GM23338 (cell line): ENCODE data around the gene USP35. TPM values are rescaled to one million over a fixed set of nuclear protein-coding genes. Genes with fewer than 3 reads are reported as not detected.

ENCODE experiments used
- polyA plus RNA-seq: library from polyadenylated mRNA; unstranded; fragments of >200 nt; fragmentation: Nextera tagmentation; extraction: Ambion mirVana; gene quantifications from 2 replicates; pipeline ENCODE4 v1.2.1, GENCODE V29; 2016
- total RNA-seq: library from RNA; depleted of rRNA; stranded (reverse); fragments of >200 nt; shearing (Covaris generic); gene quantifications from 2 replicates; pipeline ENCODE4 v1.2.3, GENCODE V29; 2014; rRNA removed

The USP35 gene
- total and polyA plus RNA-seq, 2 experiments from 2014 or later, result 2.5 to 10.7 TPM

Other genes with a start within 250 kb of the USP35 start
- 47.6 TPM in 2 replicates for gene INTS4, start 194.3 kb upstream of the USP35 start, total RNA-seq
- gene INTS4, start 194.3 kb upstream of the USP35 start, polyA plus RNA-seq, result 24.6 and 27.2 TPM in 2 replicates
- gene KCTD14, start 165.6 kb upstream of the USP35 start, total RNA-seq, result 14.2 and 19.1 TPM in 2 replicates
- 5.9 and 8.4 TPM in 2 replicates for gene KCTD14, start 165.6 kb upstream of the USP35 start, polyA plus RNA-seq
- gene THRSP, start 125.1 kb upstream of the USP35 start, total RNA-seq, result not detected in 2 replicates
- not detected in 2 replicates for gene THRSP, start 125.1 kb upstream of the USP35 start, polyA plus RNA-seq
- gene NDUFC2, start 109.1 kb upstream of the USP35 start, total RNA-seq, result 122 and 174 TPM in 2 replicates
- 711 and 755 TPM in 2 replicates for gene NDUFC2, start 109.1 kb upstream of the USP35 start, polyA plus RNA-seq
- 89.0 and 94.3 TPM in 2 replicates for gene ALG8, start 49.3 kb upstream of the USP35 start, total RNA-seq
- gene ALG8, start 49.3 kb upstream of the USP35 start, polyA plus RNA-seq, result 125 and 130 TPM in 2 replicates
- gene KCTD21, start 293 bp upstream of the USP35 start, total RNA-seq, result 3.6 and 3.7 TPM in 2 replicates
- gene KCTD21, start 293 bp upstream of the USP35 start, polyA plus RNA-seq, result 0.71 and 1.0 TPM in 2 replicates
- gene GAB2, start 228.9 kb downstream of the USP35 start, total RNA-seq, result 6.9 and 10.8 TPM in 2 replicates
- 2.0 and 2.5 TPM in 2 replicates for gene GAB2, start 228.9 kb downstream of the USP35 start, polyA plus RNA-seq